KMS-11 (cell line): ENCODE data around the gene FERMT3.

Source experiments
- H2AFZ ChIP-seq: fragments of 200-600 bp; sonication (generic); 2 replicates; pipeline ENCODE4 v1.6.1; 2016; ENCODE audit warnings: antibody characterized with exemption, mixed run types, low read depth
- H3K27ac ChIP-seq: fragments of 200-600 bp; sonication (generic); 2 replicates; pipeline ENCODE4 v1.6.1; 2016; ENCODE audit warnings: mild to moderate bottlenecking, mixed run types
- H3K27me3 ChIP-seq: fragments of 200-600 bp; sonication (generic); 2 replicates; pipeline ENCODE4 v1.6.1; 2017; ENCODE audit warnings: mild to moderate bottlenecking, low read depth, mixed run types, moderate library complexity; ENCODE audit not compliant: insufficient read depth
- H3K36me3 ChIP-seq: fragments of 200-600 bp; sonication (generic); 2 replicates; pipeline ENCODE4 v1.6.1; 2017; ENCODE audit warnings: mild to moderate bottlenecking, mixed run types; ENCODE audit not compliant: insufficient read depth
- H3K4me1 ChIP-seq: fragments of 200-600 bp; sonication (generic); 2 replicates; pipeline ENCODE4 v1.6.1; 2016; ENCODE audit warnings: mild to moderate bottlenecking, low read depth, mixed run types; ENCODE audit not compliant: poor library complexity, severe bottlenecking
- H3K4me2 ChIP-seq: fragments of 200-600 bp; sonication (generic); 2 replicates; pipeline ENCODE4 v1.7.0; 2016; ENCODE audit warnings: mild to moderate bottlenecking, mixed run types
- H3K4me3 ChIP-seq: fragments of 200-600 bp; sonication (generic); IDR thresholded peaks from 2 replicates; pipeline ENCODE4 v1.6.1; 2017; ENCODE audit warnings: low read depth, low read length, mixed read lengths; ENCODE audit not compliant: insufficient read depth
- H3K79me2 ChIP-seq: fragments of 200-600 bp; sonication (generic); 2 replicates; pipeline ENCODE4 v1.6.1; 2016; ENCODE audit warnings: low read depth, mixed run types; ENCODE audit not compliant: insufficient read depth
- H3K9ac ChIP-seq: fragments of 200-600 bp; sonication (generic); 2 replicates; pipeline ENCODE4 v1.6.1; 2016; ENCODE audit warnings: mild to moderate bottlenecking, mixed run types
- H4K20me1 ChIP-seq: fragments of 200-600 bp; sonication (generic); 2 replicates; pipeline ENCODE4 v1.6.1; 2016; ENCODE audit warnings: mild to moderate bottlenecking, mixed run types; ENCODE audit not compliant: insufficient read depth
- TF ChIP-seq, protein P1 (sequence below): fragments of 200-600 bp; sonication (generic); conservative IDR thresholded peaks from 2 replicates; pipeline ENCODE4 v1.6.1; 2017; ENCODE audit warnings: low read depth, mild to moderate bottlenecking, antibody characterized with exemption, low read length, moderate library complexity, mixed read lengths

Gene FERMT3

DNA sequence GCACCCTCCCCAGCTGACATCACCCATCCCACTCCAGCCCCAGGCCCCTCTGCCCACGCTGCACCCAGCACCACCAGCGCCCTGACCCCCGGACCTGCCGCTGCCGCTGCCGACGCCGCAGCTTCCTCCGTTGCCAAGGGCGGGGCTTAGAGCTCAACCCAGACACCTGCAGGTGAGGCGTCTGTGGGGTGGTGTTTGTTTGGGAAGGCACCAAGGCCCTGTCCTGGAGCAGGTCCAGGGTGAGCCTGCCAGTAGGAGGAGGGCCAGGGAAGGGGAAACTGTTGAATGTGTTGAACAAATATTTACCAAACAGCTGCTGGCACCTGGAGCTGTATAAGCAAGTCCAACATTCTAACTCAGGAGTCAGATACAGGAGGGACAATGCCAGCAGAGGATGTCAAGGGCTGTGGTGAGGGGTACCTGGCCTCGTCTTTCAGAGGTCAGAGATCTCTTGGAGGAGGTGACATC lies 31.0 kb downstream of the FERMT3 start:
- Histone ChIP-seq H3K27ac (no peak overlapping the region), H4K20me1 (no peaks in the 10 kb centered on the region), H3K9ac (no peak overlapping the region), H3K4me1 (peaks cover 24% of the 10 kb centered on the region), H3K36me3 (no peaks in the 10 kb centered on the region), H3K27me3 (no peaks in the 10 kb centered on the region), H3K79me2 (peaks cover 8% of the 10 kb centered on the region; the same call in 1 of the 2 replicates), H2AFZ (no peak overlapping the region), H3K4me3 (no peak overlapping the region), H3K4me2 (no peak overlapping the region)
- TF ChIP-seq, protein P1, sequence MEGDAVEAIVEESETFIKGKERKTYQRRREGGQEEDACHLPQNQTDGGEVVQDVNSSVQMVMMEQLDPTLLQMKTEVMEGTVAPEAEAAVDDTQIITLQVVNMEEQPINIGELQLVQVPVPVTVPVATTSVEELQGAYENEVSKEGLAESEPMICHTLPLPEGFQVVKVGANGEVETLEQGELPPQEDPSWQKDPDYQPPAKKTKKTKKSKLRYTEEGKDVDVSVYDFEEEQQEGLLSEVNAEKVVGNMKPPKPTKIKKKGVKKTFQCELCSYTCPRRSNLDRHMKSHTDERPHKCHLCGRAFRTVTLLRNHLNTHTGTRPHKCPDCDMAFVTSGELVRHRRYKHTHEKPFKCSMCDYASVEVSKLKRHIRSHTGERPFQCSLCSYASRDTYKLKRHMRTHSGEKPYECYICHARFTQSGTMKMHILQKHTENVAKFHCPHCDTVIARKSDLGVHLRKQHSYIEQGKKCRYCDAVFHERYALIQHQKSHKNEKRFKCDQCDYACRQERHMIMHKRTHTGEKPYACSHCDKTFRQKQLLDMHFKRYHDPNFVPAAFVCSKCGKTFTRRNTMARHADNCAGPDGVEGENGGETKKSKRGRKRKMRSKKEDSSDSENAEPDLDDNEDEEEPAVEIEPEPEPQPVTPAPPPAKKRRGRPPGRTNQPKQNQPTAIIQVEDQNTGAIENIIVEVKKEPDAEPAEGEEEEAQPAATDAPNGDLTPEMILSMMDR: no peak

DNA sequence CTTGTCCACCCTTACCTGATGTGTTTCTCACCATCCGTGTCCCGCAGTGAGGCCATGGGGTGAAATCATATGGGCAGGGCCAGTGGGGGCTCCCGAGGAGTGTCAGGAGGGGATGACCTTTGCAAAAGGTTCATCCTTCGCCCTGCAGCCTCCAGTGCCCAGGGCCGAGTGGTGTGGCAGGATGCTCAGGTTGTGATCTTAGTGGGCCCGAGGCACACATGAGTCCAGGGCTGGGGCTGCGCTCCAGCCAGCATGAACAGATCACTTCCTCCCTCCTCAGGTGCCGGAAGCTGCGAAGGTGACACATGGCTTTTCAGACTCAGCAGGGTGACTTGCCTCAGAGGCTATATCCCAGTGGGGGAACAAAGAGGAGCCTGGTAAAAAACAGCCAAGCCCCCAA lies 31.6 kb downstream of the FERMT3 start:
- Histone ChIP-seq H3K27ac (no peak overlapping the region), H3K4me1 (peaks cover 30% of the 10 kb centered on the region), H3K79me2 (peaks cover 10% of the 10 kb centered on the region; the same call in 1 of the 2 replicates), H4K20me1 (no peaks in the 10 kb centered on the region), H3K27me3 (no peaks in the 10 kb centered on the region), H2AFZ (no peak overlapping the region), H3K36me3 (no peaks in the 10 kb centered on the region), H3K4me3 (no peak overlapping the region), H3K9ac (no peak overlapping the region), H3K4me2 (no peak overlapping the region)
- TF ChIP-seq, protein P1: no peak

DNA sequence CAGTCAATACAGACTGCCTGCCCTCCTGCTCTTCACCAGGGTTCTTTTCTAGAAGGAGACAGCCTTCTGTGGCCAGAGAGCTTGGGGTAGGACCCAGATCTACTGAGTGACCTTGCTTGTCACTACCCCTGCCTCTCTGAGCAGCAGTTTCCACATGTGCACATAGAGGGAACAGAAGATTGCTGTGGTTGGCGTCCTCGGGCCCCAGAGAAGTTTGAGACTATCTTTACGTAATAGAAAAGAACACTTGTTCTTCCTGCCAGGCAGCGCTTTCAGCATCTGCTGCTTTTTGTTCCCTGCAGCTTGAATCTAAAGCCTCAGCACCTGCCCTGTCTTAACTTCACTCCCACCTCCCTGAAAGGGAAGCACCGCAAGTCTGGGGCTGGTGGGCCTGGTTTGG lies 32.5 kb downstream of the FERMT3 start:
- Histone ChIP-seq H3K36me3 (peaks cover 4% of the 10 kb centered on the region; the same call in 1 of the 2 replicates), H3K27ac (no peak overlapping the region), H3K4me1 (peaks cover 31% of the 10 kb centered on the region), H3K4me3 (no peak overlapping the region), H3K4me2 (no peak overlapping the region), H4K20me1 (no peaks in the 10 kb centered on the region), H3K9ac (no peak overlapping the region), H2AFZ (no peak overlapping the region), H3K27me3 (no peaks in the 10 kb centered on the region), H3K79me2 (peaks cover 14% of the 10 kb centered on the region; the same call in 1 of the 2 replicates)
- TF ChIP-seq, protein P1: no peak

DNA sequence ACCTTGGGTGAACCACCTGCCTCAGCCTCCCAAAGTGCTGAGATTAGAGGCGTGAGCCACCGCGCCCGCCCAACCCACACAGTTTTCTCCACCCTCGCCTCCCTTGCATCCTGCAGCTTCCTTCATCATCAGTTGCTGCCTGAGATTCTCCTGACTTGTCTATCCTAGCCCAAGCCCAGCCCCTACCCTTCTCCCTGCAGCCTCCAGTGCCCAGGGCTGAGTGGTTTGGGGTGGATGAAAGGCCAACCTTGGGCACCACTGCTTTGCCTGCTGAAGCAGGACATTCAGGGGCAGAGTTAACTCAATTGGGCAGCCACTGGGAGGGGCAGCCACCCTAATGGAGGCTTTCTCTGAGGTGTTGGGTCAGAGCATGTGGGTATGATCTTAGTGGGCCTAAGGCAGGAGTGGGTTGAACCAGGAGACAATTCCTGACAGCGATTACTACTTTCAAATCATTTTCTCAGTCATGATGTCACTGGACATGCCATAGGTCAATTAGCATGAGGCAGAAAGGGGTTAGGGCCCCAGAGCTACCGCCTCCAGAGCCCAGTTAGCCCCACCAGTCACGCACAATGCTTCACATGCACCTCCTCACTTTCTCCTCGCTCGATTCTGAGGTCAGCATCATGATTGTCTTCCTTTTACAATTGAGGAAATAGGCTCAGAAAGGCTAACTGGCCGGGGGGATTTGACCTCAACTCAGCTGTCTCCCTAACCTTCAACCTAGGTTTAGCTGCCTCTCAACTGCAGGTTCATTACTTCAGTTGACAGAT lies 33.3 kb downstream of the FERMT3 start:
- Histone ChIP-seq H3K9ac (peak overlapping the region; percentile 66; the same call in 1 of the 2 replicates), H3K4me3 (no peak overlapping the region), H3K36me3 (peaks cover 4% of the 10 kb centered on the region; the same call in 1 of the 2 replicates), H3K27me3 (no peaks in the 10 kb centered on the region), H4K20me1 (no peaks in the 10 kb centered on the region), H3K4me1 (peaks cover 39% of the 10 kb centered on the region), H3K79me2 (peaks cover 17% of the 10 kb centered on the region; the same call in 1 of the 2 replicates), H3K27ac (peak overlapping the region; percentile 78), H2AFZ (no peak overlapping the region), H3K4me2 (peak overlapping the region; percentile 63)
- TF ChIP-seq, protein P1: no peak
